Epithelial cell of esophagus (primary cell): Measurements from ENCODE around the gene CEP192.

ENCODE experiments used
- DNase-seq: peaks from one replicate; pipeline ENCODE4 v3.0.0; 2010; ENCODE audit warnings: low read depth
- H3K4me3 ChIP-seq: 2 replicates; pipeline ENCODE4 v1.5.1; 2011; ENCODE audit warnings: mild to moderate bottlenecking, low read length, control low read depth
- CTCF ChIP-seq: IDR thresholded peaks from 2 replicates; pipeline ENCODE4 v1.5.1; 2011; ENCODE audit warnings: low read depth, mild to moderate bottlenecking, low read length, control low read depth, inconsistent platforms; ENCODE audit not compliant: insufficient read depth; ENCODE audit errors: missing control alignments

Gene CEP192

DNA sequence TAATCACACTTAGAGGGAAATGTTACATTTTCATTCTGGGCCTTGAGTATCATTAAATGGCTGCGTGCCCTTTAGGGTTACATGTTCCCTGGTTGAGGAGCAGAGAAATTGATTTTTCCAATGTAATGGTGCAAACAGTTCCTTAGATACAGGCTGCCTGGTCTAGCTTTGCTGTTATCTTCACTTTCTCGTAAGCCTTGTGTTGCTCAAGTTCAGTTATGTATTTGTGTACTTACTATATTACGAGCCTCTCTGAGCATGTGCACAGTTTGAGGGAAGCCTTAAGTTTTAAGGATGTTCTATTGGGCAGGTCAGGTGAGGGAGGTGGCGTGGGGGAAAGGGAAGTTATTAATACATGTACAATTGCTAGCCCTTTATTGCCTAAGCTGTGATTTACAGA lies 23.7 kb downstream of the CEP192 start:
- DNase-seq: no peak
- no peak for TF ChIP-seq CTCF
- no peak overlapping the region for H3K4me3 ChIP-seq

- no peak for TF ChIP-seq CTCF
- H3K4me3 ChIP-seq: no peak overlapping the region
- no peak for DNase-seq
Measured at GRCh38 chr18:13017247-13017875, 26.2 kb downstream of the CEP192 start.

GRCh38 chr18:13018374-13018773 lies 27.2 kb downstream of the CEP192 start:
- no peak overlapping the region for H3K4me3 ChIP-seq
- no peak for TF ChIP-seq CTCF
- DNase-seq: no peak

DNA sequence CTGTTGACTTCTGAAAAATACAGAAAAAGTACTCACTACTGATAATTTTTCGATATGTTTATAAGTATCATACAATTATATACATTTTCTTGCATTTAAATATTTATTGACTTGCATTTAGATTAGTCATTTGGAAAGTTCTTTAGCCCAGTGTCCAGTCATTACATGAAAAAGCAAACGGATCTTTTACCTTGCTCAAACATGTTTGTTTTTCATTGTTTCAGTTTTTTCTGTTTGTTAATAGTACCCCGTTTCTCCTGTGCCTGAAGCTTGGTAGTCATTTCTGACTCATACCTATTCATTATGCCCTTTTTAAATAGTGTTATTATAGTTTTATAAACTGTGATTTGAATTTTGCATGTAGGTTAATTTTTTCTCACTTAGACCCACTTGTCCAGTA lies 28.1 kb downstream of the CEP192 start:
- peak; percentile 90 for DNase-seq
- no peak for TF ChIP-seq CTCF
- no peak overlapping the region for H3K4me3 ChIP-seq

- no peak overlapping the region for H3K4me3 ChIP-seq
- DNase-seq: no peak
- no peak for TF ChIP-seq CTCF
Measured at GRCh38 chr18:13022644-13023043, 31.5 kb downstream of the CEP192 start.

GRCh38 chr18:13025233-13025632 lies 34.1 kb downstream of the CEP192 start:
- no peak for TF ChIP-seq CTCF
- H3K4me3 ChIP-seq: no peak overlapping the region
- no peak for DNase-seq

DNA sequence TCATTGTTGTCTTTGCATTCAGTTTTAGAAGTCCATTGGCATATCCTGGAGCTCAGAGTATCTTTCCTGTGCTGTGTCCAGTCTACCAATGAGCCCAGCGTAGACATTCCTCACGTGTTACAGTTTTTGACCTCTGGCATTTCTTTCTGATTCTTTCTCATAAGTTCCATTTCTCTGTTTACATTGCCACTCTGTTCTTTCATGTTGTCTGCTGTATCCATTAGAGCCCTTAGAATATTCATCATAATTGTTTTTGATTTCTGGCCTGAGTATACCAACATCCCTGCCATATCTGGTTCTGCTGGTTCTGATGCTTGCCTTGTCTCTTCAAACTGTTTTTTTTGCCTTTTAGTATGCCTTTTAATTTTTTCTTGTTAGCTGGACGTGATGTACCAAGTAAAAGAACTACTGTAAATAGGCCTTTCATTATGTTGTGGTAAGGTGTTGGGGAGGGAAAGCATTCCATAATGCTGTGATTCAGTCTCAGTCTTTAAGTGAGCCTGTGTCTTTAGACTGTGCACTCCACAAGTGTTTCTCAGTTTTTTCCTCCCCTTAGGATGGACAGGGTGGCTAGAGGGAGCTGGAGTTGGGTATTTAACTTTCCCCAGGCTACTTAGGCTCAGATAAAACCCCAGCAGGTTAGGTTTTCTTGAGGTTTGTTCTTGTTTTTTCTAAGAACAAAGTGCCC lies 35.6 kb downstream of the CEP192 start:
- no peak overlapping the region for H3K4me3 ChIP-seq
- TF ChIP-seq CTCF: no peak
- peak; percentile 9 for DNase-seq
